ENCODE measurements around the gene POLG2. TPM values are rescaled to one million over a fixed set of nuclear protein-coding genes. Genes with fewer than 3 reads are reported as not detected.
"Not testable (repeated sequence)": the region's sequence is repeated elsewhere in the genome, so short reads cannot be mapped to it uniquely, and the experiment has no call there.

Gene POLG2
- total RNA-seq, 2 donors from 2014 or later, result 3.2 to 22.1 TPM

- no peak for TF ChIP-seq CTCF (IDR thresholded peaks at IDR 0.05)
- Histone ChIP-seq H3K27me3 (replicated peaks; ENCODE audit: insufficient read depth) (no peaks in the 10 kb centered on the region), H3K4me1 (ENCODE audit: control insufficient read depth in 1 of 2, low read depth in 2 of 2) (peaks cover 0 to 9% of the 10 kb centered on the region in 2 donors), H3K4me3 (peak overlapping the region; percentile 40), H3K27ac (peak overlapping the region; percentile 5 to 23), H3K36me3 (no peaks in the 10 kb centered on the region), H3K9me3 (peaks cover 7% of the 10 kb centered on the region)
- ATAC-seq (ENCODE audit: insufficient number of reproducible peaks, low FRiP score, low read depth) (no peak), DNase-seq (ENCODE audit: low spot score) (no peak)
Measured at GRCh38 chr17:64441772-64442540, 54.9 kb downstream of the POLG2 start.

- no peak for TF ChIP-seq CTCF (IDR thresholded peaks at IDR 0.05)
- DNase-seq (ENCODE audit: low spot score) (no peak), ATAC-seq (ENCODE audit: insufficient number of reproducible peaks, low FRiP score, low read depth) (no peak)
- Histone ChIP-seq H3K4me3 (no peak overlapping the region), H3K36me3 (no peaks in the 10 kb centered on the region), H3K4me1 (ENCODE audit: control insufficient read depth in 1 of 2, low read depth in 2 of 2) (peaks cover 0 to 9% of the 10 kb centered on the region in 2 donors), H3K9me3 (peaks cover 7% of the 10 kb centered on the region), H3K27me3 (replicated peaks; ENCODE audit: insufficient read depth) (no peaks in the 10 kb centered on the region), H3K27ac (no peak overlapping the region)
Measured at GRCh38 chr17:64439956-64440355, 56.9 kb downstream of the POLG2 start.

- not testable (repeated sequence) for ATAC-seq (ENCODE audit: insufficient number of reproducible peaks, low FRiP score, low read depth)
Measured at GRCh38 chr17:64439521-64439920, 57.3 kb downstream of the POLG2 start.

GRCh38 chr17:64437944-64438525 lies 58.8 kb downstream of the POLG2 start:
- Histone ChIP-seq H3K36me3 (no peaks in the 10 kb centered on the region), H3K27me3 (replicated peaks; ENCODE audit: insufficient read depth) (no peaks in the 10 kb centered on the region), H3K9me3 (peaks cover 7% of the 10 kb centered on the region), H3K27ac (no peak overlapping the region), H3K4me1 (ENCODE audit: control insufficient read depth in 1 of 2, low read depth in 2 of 2) (peaks cover 0 to 9% of the 10 kb centered on the region in 2 donors), H3K4me3 (no peak overlapping the region)
- no peak for TF ChIP-seq CTCF (IDR thresholded peaks at IDR 0.05)
- DNase-seq (ENCODE audit: low spot score) (no peak), ATAC-seq (ENCODE audit: insufficient number of reproducible peaks, low FRiP score, low read depth) (no peak)

More at GRCh38 chr17:64439521-64439920, 57.3 kb downstream of the POLG2 start:
- not testable (repeated sequence) for H3K4me1 ChIP-seq (ENCODE audit: control insufficient read depth in 1 of 2, low read depth in 2 of 2); H3K27ac ChIP-seq; H3K9me3 ChIP-seq; H3K4me3 ChIP-seq; DNase-seq (ENCODE audit: low spot score); H3K36me3 ChIP-seq; H3K27me3 ChIP-seq (replicated peaks; ENCODE audit: insufficient read depth)

GRCh38 chr17:64431534-64431933 lies 65.3 kb downstream of the POLG2 start:
- ATAC-seq (ENCODE audit: insufficient number of reproducible peaks, low FRiP score, low read depth) (no peak), DNase-seq (ENCODE audit: low spot score) (no peak)
- H3K27ac ChIP-seq, result no peak overlapping the region
- TF ChIP-seq CTCF (IDR thresholded peaks at IDR 0.05), result no peak
- H3K27me3 ChIP-seq (replicated peaks; ENCODE audit: insufficient read depth), result no peaks in the 10 kb centered on the region
- H3K9me3 ChIP-seq, result no peaks in the 10 kb centered on the region
- no peak overlapping the region for H3K4me3 ChIP-seq
- no peaks in the 10 kb centered on the region for H3K4me1 ChIP-seq (ENCODE audit: control insufficient read depth in 1 of 2, low read depth in 2 of 2)
- H3K36me3 ChIP-seq, result no peaks in the 10 kb centered on the region

GRCh38 chr17:64430036-64430435 lies 66.8 kb downstream of the POLG2 start:
- not testable (repeated sequence) for ATAC-seq (ENCODE audit: insufficient number of reproducible peaks, low FRiP score, low read depth); H3K9me3 ChIP-seq; H3K36me3 ChIP-seq; H3K27me3 ChIP-seq (replicated peaks; ENCODE audit: insufficient read depth); H3K27ac ChIP-seq; H3K4me3 ChIP-seq; DNase-seq (ENCODE audit: low spot score); H3K4me1 ChIP-seq (ENCODE audit: control insufficient read depth in 1 of 2, low read depth in 2 of 2)
